ENCODE results near the gene ADAMTSL4.

ADAMTSL4 gene

DNA sequence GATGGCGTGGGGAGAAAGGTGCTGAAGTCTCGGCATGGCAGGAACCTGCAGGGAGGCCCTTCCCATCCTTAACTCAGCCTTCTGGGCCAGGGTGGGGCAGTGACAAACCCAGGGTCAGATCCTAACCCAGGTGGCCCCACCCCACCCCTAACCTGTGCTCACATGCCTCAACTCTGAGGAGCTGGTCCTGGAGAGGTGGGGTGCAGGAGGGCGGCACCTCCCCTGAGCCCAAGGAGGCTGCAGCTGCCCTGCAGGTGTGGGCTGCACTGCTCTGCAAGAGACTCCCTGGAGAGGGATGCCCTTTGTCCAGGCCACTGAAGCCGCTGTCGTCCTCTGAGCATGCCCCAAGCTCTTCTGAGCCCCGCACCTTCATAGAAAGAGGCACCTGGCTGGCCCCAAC, 15.2 kb upstream of the ADAMTSL4 start:
- no peak for DNase-seq (ENCODE audit: low read depth in 2 of 2, low spot score in 1 of 2)

DNA sequence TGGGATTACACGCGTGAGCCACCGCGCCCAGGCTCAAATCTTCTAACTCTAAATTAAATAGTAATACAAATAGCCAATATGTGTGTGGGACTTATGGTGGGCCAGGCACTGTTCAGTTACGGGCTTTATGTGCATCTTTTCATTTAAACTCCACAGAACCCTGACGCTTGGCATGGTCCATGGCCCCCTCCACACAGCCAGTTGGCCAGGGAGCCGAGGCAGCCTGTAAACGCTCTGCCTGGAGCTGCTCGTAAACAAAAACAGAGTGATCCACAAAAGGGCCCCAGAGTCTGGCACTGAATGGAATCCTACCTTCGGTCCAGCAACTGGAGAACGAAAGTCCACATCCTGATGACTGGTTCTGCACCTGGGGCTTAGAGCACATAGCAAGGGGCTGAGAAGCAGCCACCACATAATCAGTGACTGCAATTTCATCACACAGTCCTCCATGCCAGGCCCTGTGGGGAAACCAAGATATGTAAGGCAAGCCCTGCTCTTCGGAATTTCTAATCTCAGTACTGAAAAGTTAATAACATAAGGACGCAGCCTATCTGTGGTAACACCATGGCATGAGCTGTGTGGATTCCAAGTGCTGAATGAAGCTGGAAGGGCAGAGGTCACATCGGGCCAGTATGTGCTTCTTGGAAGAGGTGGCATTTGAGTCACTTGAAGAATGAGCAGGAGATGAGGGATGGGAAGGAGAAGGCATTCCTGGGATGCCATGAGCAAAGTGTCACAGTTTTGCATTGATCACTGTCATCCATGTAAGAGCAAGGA, 13.5 kb upstream of the ADAMTSL4 start:
- DNase-seq (ENCODE audit: low read depth in 2 of 2, low spot score in 1 of 2): no peak

GRCh38 chr1:150536836-150537731, 12.1 kb upstream of the ADAMTSL4 start:
- DNase-seq (ENCODE audit: low read depth in 2 of 2, low spot score in 1 of 2): no peak

GRCh38 chr1:150537732-150538684, 11.2 kb upstream of the ADAMTSL4 start:
- no peak for DNase-seq (ENCODE audit: low read depth in 2 of 2, low spot score in 1 of 2)

- no peak for DNase-seq (ENCODE audit: low read depth in 2 of 2, low spot score in 1 of 2)
Measured at GRCh38 chr1:150543500-150544143, 5.6 kb upstream of the ADAMTSL4 start.

- DNase-seq (ENCODE audit: low read depth in 2 of 2, low spot score in 1 of 2): no peak
Measured at GRCh38 chr1:150544204-150544603, 5.0 kb upstream of the ADAMTSL4 start.

- DNase-seq (ENCODE audit: low read depth in 2 of 2, low spot score in 1 of 2): no peak
Measured at GRCh38 chr1:150545486-150546032, 3.6 kb upstream of the ADAMTSL4 start.

DNA sequence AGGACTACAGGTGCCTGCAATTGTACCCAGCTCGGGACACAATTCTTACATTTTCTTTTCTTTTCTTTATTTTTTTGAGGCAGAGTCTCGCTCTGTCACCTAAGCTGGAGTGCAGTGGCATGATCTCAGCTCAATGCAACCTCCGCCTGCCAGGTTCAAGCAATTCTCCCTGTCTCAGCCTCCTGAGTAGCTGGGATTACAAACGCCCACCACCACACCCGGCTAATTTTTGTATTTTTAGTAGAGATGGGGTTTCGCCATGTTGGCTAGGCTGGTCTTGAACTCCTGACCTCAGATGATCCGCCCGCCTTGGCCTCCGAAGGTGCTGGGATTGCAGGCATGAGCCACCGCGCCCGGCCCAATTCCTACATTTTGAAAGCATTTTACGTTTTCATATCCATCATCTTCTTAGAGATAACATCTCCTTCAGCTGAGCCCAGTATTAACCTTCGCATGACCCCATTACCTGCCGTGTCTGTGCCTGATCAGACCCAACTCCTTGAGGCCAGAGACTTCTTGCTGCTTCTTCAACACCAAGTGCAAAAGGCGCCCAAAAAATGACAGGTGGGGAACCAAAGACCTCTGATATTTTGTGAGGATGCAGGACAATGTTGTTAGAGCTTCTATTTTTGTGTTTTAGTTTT, 2.8 kb upstream of the ADAMTSL4 start:
- DNase-seq (ENCODE audit: low read depth in 2 of 2, low spot score in 1 of 2): no peak

- DNase-seq (ENCODE audit: low read depth in 2 of 2, low spot score in 1 of 2): no peak
Measured at GRCh38 chr1:150548324-150548631, 930 bp upstream of the ADAMTSL4 start.

DNA sequence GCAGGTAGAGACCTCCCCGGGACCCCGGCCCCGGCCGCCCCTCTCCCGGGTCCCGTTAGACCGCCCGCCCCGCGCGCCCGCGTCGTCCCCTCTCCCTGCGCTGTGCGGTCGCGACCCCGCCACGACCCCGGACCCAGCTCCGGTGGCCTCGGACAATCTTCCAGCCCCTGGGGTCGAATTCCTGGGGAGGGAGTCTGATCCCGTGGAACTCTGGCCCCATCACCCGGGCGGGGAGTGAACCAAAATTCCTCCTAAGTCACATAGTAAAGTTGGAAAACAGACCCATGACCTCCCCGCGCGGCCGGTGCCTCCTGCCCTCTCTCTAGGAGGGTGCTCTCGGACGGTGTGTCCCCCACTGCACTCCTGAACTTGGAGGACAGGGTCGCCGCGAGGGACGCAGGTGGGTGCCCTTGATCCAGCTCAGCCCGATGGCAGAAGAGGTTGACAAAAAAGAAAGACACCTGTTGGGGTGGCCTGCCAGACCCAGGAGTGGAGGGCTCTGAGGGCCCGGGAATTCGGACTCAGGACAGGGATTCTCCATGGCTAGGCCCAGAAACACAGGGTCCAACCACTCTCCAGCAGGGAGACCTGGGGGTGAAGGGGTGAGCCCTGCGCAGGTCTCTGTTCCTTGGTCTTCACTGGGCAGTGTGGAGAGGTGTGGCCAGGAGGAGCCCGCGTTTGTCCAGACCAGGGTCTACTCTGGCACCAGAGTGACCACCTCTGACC, 451 bp downstream of the ADAMTSL4 start:
- no peak for DNase-seq (ENCODE audit: low read depth in 2 of 2, low spot score in 1 of 2)

DNA sequence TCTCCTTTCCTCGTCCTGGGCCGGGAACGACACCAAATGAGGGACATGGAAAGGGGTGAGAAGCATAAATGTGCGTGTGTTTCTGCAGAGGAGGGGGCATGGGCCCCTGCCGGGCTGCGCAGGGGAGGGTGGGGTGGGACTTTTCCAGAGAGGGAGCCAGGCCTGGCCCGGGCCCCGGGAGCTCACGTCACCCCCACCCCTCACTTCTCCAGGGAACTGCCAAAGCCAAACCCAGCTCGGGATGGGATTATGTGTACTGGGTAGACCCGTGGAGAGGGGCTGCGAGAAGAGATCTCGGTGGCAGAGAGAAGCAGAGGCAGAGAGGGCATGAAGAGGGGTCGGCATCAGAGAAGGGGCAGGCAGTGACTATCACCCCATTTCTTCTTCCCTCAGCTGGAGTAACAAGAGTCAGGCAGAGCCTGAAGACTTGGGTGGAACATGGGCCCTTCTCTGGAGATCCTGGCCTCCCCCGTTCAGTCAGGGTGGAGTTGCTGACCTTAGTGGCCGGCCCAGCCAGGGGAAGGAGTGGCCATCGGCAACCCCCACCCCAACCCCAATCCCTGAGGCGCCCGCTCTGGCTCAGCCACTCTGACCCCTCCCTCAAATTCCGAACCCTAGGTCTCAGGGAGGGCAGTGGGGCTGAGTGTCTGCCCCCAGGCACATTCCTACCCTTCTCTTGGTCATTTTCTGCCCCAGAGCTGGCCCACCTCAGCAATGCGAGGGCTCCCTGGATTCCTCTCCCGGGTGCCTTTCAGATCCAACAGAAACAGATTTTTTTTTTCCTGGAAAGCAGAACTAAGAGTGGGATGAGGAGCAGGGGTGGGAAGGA, 1.2 kb downstream of the ADAMTSL4 start:
- DNase-seq (ENCODE audit: low read depth in 2 of 2, low spot score in 1 of 2): no peak

- no peak for DNase-seq (ENCODE audit: low read depth in 2 of 2, low spot score in 1 of 2)
Measured at GRCh38 chr1:150551051-150551783, 2.0 kb downstream of the ADAMTSL4 start.

DNA sequence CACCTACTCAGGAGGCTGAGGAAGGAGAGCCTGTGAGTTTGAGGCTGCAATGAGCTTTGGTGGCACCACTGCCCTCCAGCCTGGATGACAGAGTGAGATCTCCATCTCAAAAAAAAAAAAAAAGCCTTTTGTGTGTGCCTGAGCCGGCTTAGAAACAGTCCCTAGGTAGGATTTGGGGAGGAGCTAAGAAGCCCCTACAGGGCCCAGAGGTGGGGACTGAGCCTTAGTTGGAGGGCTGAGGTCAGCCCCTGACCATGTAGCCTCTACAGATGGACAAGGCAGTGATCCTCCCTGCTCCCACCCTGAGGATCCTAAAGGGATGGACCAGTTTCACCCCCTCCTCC, 2.5 kb downstream of the ADAMTSL4 start:
- no peak for DNase-seq (ENCODE audit: low read depth in 2 of 2, low spot score in 1 of 2)

GRCh38 chr1:150552128-150552910, 3.1 kb downstream of the ADAMTSL4 start:
- DNase-seq (ENCODE audit: low read depth in 2 of 2, low spot score in 1 of 2): no peak

DNA sequence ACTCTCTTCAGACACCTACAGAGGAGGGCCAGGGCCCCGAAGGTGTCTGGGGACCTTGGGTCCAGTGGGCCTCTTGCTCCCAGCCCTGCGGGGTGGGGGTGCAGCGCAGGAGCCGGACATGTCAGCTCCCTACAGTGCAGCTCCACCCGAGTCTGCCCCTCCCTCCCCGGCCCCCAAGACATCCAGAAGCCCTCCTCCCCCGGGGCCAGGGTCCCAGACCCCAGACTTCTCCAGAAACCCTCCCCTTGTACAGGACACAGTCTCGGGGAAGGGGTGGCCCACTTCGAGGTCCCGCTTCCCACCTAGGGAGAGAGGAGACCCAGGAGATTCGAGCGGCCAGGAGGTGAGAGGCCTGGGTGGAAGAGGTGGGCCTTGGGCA, 3.7 kb downstream of the ADAMTSL4 start:
- no peak for DNase-seq (ENCODE audit: low read depth in 2 of 2, low spot score in 1 of 2)

GRCh38 chr1:150553392-150554085, 4.3 kb downstream of the ADAMTSL4 start:
- no peak for DNase-seq (ENCODE audit: low read depth in 2 of 2, low spot score in 1 of 2)

GRCh38 chr1:150554086-150554452, 4.9 kb downstream of the ADAMTSL4 start:
- no peak for DNase-seq (ENCODE audit: low read depth in 2 of 2, low spot score in 1 of 2)
